ENCODE results near the gene ANKRD1. TPM values are rescaled to one million over a fixed set of nuclear protein-coding genes. Genes with fewer than 3 reads are reported as not detected.

ANKRD1 gene
- total and polyA plus RNA-seq, 2 donors (not counting 1 experiment from before 2014, with no cell fraction given), result not detected

- no peak for DNase-seq
- H3K27me3 ChIP-seq (replicated peaks in 1 of 4; ENCODE audit: control extremely low read depth in 1 of 4, control insufficient read depth in 3 of 4, insufficient read depth in 4 of 4, low read length in 3 of 4), result no peaks in the 10 kb centered on the region
- no peak overlapping the region for H3K4me3 ChIP-seq (ENCODE audit: control extremely low read depth in 1 of 5, extremely low read depth in 1 of 5, insufficient read depth in 1 of 5, low read depth in 2 of 5, low read length in 4 of 5)
- no peak for TF ChIP-seq EZH2 (IDR thresholded peaks at IDR 0.05; ENCODE audit: borderline replicate concordance, insufficient read depth, low read depth, low read length, poor library complexity, severe bottlenecking)
- no peak for TF ChIP-seq CTCF (IDR thresholded peaks at IDR 0.05)
- no peak for ATAC-seq (ENCODE audit: low read depth)
- no peaks in the 10 kb centered on the region for H3K79me2 ChIP-seq (ENCODE audit: control insufficient read depth, insufficient read depth, low read length)
- CTCF ChIA-PET, result no interaction called here
- H3K4me2 ChIP-seq (replicated peaks; ENCODE audit: low read depth, low read length, poor library complexity, severe bottlenecking), result no peak overlapping the region
- no peak overlapping the region for H3K9ac ChIP-seq (ENCODE audit: low read length)
- H4K20me1 ChIP-seq (ENCODE audit: control insufficient read depth, insufficient read depth, low read length, poor library complexity, severe bottlenecking), result no peaks in the 10 kb centered on the region
- Mint-ChIP-seq H3K4me3 (no peak overlapping the region), H3K9me3 (ENCODE audit: insufficient read depth) (no peaks in the 10 kb centered on the region), H3K27me3 (no peaks in the 10 kb centered on the region), H3K27ac (no peak overlapping the region), H3K4me1 (no peaks in the 10 kb centered on the region)
- H3K36me3 ChIP-seq (replicated peaks in 1 of 2; ENCODE audit: control extremely low read depth in 1 of 2, control insufficient read depth in 1 of 2, extremely low read depth in 1 of 2, insufficient read depth in 2 of 2, low read length in 1 of 2), result no peaks in the 10 kb centered on the region
- no peak overlapping the region for H3K27ac ChIP-seq (ENCODE audit: low read length in 2 of 2)
- intact Hi-C loops (cut with micrococcal nuclease), result no loop called here
- no peak overlapping the region for H2AFZ ChIP-seq (ENCODE audit: insufficient read depth, low read depth, low read length, poor library complexity, severe bottlenecking)
- H3K4me1 ChIP-seq (ENCODE audit: control insufficient read depth in 2 of 2, insufficient read depth in 2 of 2, low read length in 2 of 2), result no peaks in the 10 kb centered on the region
- POLR2A ChIA-PET, result no interaction called here
- peaks cover 0 to 3% (median 0%) of the 10 kb centered on the region in 3 donors for H3K9me3 ChIP-seq (ENCODE audit: control extremely low read depth in 1 of 3, control insufficient read depth in 2 of 3, insufficient read depth in 1 of 3, low read length in 2 of 3)
Measured at GRCh38 chr10:90960355-90960814, 39.5 kb upstream of the ANKRD1 start.

GRCh38 chr10:90959826-90960225 lies 38.9 kb upstream of the ANKRD1 start:
- no peaks in the 10 kb centered on the region for H3K9me3 Mint-ChIP-seq (ENCODE audit: insufficient read depth)
- Histone ChIP-seq H2AFZ (ENCODE audit: insufficient read depth, low read depth, low read length, poor library complexity, severe bottlenecking) (no peak overlapping the region), H4K20me1 (ENCODE audit: control insufficient read depth, insufficient read depth, low read length, poor library complexity, severe bottlenecking) (no peaks in the 10 kb centered on the region), H3K4me2 (replicated peaks; ENCODE audit: low read depth, low read length, poor library complexity, severe bottlenecking) (no peak overlapping the region), H3K27ac (ENCODE audit: low read length in 2 of 2) (no peak overlapping the region), H3K4me3 (ENCODE audit: control extremely low read depth in 1 of 5, extremely low read depth in 1 of 5, insufficient read depth in 1 of 5, low read depth in 2 of 5, low read length in 4 of 5) (no peak overlapping the region), H3K9ac (ENCODE audit: low read length) (no peak overlapping the region), H3K79me2 (ENCODE audit: control insufficient read depth, insufficient read depth, low read length) (no peaks in the 10 kb centered on the region), H3K36me3 (replicated peaks in 1 of 2; ENCODE audit: control extremely low read depth in 1 of 2, control insufficient read depth in 1 of 2, extremely low read depth in 1 of 2, insufficient read depth in 2 of 2, low read length in 1 of 2) (no peaks in the 10 kb centered on the region), H3K4me1 (ENCODE audit: control insufficient read depth in 2 of 2, insufficient read depth in 2 of 2, low read length in 2 of 2) (no peaks in the 10 kb centered on the region), H3K9me3 (ENCODE audit: control extremely low read depth in 1 of 3, control insufficient read depth in 2 of 3, insufficient read depth in 1 of 3, low read length in 2 of 3) (peaks cover 0 to 5% (median 0%) of the 10 kb centered on the region in 3 donors), H3K27me3 (replicated peaks in 1 of 4; ENCODE audit: control extremely low read depth in 1 of 4, control insufficient read depth in 3 of 4, insufficient read depth in 4 of 4, low read length in 3 of 4) (no peaks in the 10 kb centered on the region)
- ChIA-PET CTCF (no interaction called here), POLR2A (no interaction called here)
- DNase-seq (no peak), ATAC-seq (ENCODE audit: low read depth) (no peak)
- H3K27me3 Mint-ChIP-seq, result no peaks in the 10 kb centered on the region
- no peak overlapping the region for H3K4me3 Mint-ChIP-seq
- no peak overlapping the region for H3K27ac Mint-ChIP-seq
- WGBS (ENCODE audit: insufficient coverage), result no CpG with 5 or more reads among the region's 1 CpG
- intact Hi-C loops (cut with micrococcal nuclease), result no loop called here
- no peaks in the 10 kb centered on the region for H3K4me1 Mint-ChIP-seq
- TF ChIP-seq CTCF (IDR thresholded peaks at IDR 0.05) (no peak), EZH2 (IDR thresholded peaks at IDR 0.05; ENCODE audit: borderline replicate concordance, insufficient read depth, low read depth, low read length, poor library complexity, severe bottlenecking) (no peak)

All from B cell (primary cell).